Endothelial cell of umbilical vein (primary cell): ENCODE results near the gene TIPARP. TPM values are rescaled to one million over a fixed set of nuclear protein-coding genes. Genes with fewer than 3 reads are reported as not detected.

ENCODE experiments used
- BruUV-seq: library from RNA; stranded (reverse); fragments of 400-500 nt; replicated peaks from 2 replicates; lab custom pipeline; 2021; lab: Mats Ljungman, UMichigan
- CTCF ChIA-PET: fragments of 300-600, 350-600 bp; sonication (Branson Sonifier 250); formaldehyde crosslinking; loops from one replicate; lab custom pipeline; 2021; ENCODE audit warnings: antibody characterized with exemption, inconsistent platforms; lab: Charles Lee
- POLR2A ChIA-PET: fragments of 300-600, 350-600 bp; sonication (Branson Sonifier 250); formaldehyde crosslinking; loops from one replicate; lab custom pipeline; 2021; ENCODE audit warnings: antibody characterized with exemption, inconsistent platforms; lab: Charles Lee
- DNase-seq: peaks from one replicate; pipeline ENCODE4 v3.0.0-alpha.2; 2011; ENCODE audit warnings: low read depth, low spot score
- FAIRE-seq: peaks from 2 replicates; lab custom pipeline; 2011; peaks lifted over from hg19 to GRCh38; lab: Jason Lieb, UNC
- H2AFZ ChIP-seq: 2 replicates; pipeline ENCODE4 v1.6.0; 2012; ENCODE audit warnings: low read depth, low read length, control low read depth, inconsistent platforms
- H3K27ac ChIP-seq: 2 replicates; pipeline ENCODE4 v1.5.1; 2011; ENCODE audit warnings: low read depth, mild to moderate bottlenecking, control low read depth, low read length, moderate library complexity; ENCODE audit not compliant: insufficient read depth
- H3K27me3 ChIP-seq, 2 experiments: 2 replicates each; pipeline versions ENCODE4 v1.6.0 to v1.6.1; 2011; ENCODE audit warnings: low read length in 2 of 2, mixed read lengths in 1 of 2; ENCODE audit not compliant: control insufficient read depth in 2 of 2, insufficient read depth in 2 of 2
- H3K36me3 ChIP-seq, 2 experiments: 2 replicates in 1 of 2; 3 replicates in 1 of 2; pipeline ENCODE4 v1.5.1; 2011; ENCODE audit warnings: low read length in 2 of 2, mild to moderate bottlenecking in 1 of 2, moderate library complexity in 1 of 2; ENCODE audit not compliant: control insufficient read depth in 2 of 2, insufficient read depth in 2 of 2; ENCODE audit errors: extremely low read depth in 1 of 2
- H3K4me1 ChIP-seq: 3 replicates; pipeline ENCODE4 v1.5.1; 2011; ENCODE audit warnings: mild to moderate bottlenecking, low read length; ENCODE audit not compliant: control insufficient read depth, insufficient read depth; ENCODE audit errors: extremely low read depth
- H3K4me2 ChIP-seq: 2 replicates; pipeline ENCODE4 v1.6.1; 2011; ENCODE audit warnings: low read length, control low read depth, mixed read lengths; ENCODE audit not compliant: insufficient read depth
- H3K4me3 ChIP-seq, 3 experiments: fragments of 200-600 bp in 1 of 3; sonication (generic), shearing (Covaris generic) in 1 of 3; replicated peaks in 1 of 3; 2 replicates each; pipeline ENCODE4 v1.5.1; 2011 to 2016; ENCODE audit warnings: control low read depth in 3 of 3, low read length in 3 of 3, mild to moderate bottlenecking in 2 of 3, inconsistent platforms in 1 of 3, low read depth in 1 of 3, moderate library complexity in 1 of 3; ENCODE audit not compliant: insufficient read depth in 1 of 3
- H3K79me2 ChIP-seq: 2 replicates; pipeline ENCODE4 v1.6.0; 2012; ENCODE audit warnings: low read length, inconsistent platforms; ENCODE audit not compliant: control insufficient read depth, insufficient read depth
- H3K9ac ChIP-seq: replicated peaks from 2 replicates; pipeline ENCODE3; 2011; ENCODE audit warnings: low read length, control low read depth; ENCODE audit not compliant: insufficient read depth; ENCODE audit errors: extremely low read depth
- H3K9me1 ChIP-seq: replicated peaks from 3 replicates; pipeline ENCODE4 v1.6.0; 2011; ENCODE audit warnings: mild to moderate bottlenecking, low read length; ENCODE audit not compliant: control insufficient read depth, insufficient read depth; ENCODE audit errors: extremely low read depth
- H3K9me3 ChIP-seq: replicated peaks from 2 replicates; pipeline ENCODE4 v1.5.1; 2012; ENCODE audit warnings: low read length, inconsistent platforms; ENCODE audit not compliant: control insufficient read depth, insufficient read depth
- H4K20me1 ChIP-seq: replicated peaks from 2 replicates; pipeline ENCODE3; 2011; ENCODE audit warnings: mild to moderate bottlenecking, low read length; ENCODE audit not compliant: control insufficient read depth, insufficient read depth; ENCODE audit errors: extremely low read depth
- GATA2 ChIP-seq: IDR thresholded peaks from 2 replicates; pipeline ENCODE4 v1.7.0; 2011; ENCODE audit warnings: low read depth, mild to moderate bottlenecking, moderate library complexity, mixed read lengths, low read length; ENCODE audit not compliant: insufficient read length, insufficient read depth
- JUN ChIP-seq: IDR thresholded peaks from 2 replicates; pipeline ENCODE4 v1.6.1; 2011; ENCODE audit warnings: borderline replicate concordance, low read depth; ENCODE audit not compliant: insufficient read length, insufficient read depth
- MYC ChIP-seq: IDR thresholded peaks from one replicate; pipeline ENCODE4 v1.6.1; 2011; ENCODE audit warnings: mild to moderate bottlenecking, low read depth, low read length
- dilution Hi-C: fragments of 300-500 bp; cut with MboI; formaldehyde crosslinking; loops from one replicate; pipeline ENCODE4 v1.15.0; 2019; ENCODE audit warnings: low sequenced_read_pairs; ENCODE audit not compliant: extremely low pct_ligation_motif_present
- intact Hi-C: fragments of 100-400 bp; cut with micrococcal nuclease; formaldehyde crosslinking; loops from one replicate; pipeline ENCODE4 v1.10.0; 2022
- polyA plus RNA-seq, 4 experiments: library from polyadenylated mRNA; depleted of rRNA in 3 of 4; stranded (reverse) in 3 of 4; unstranded in 1 of 4; fragments of >200 nt; gene quantifications; 2 replicates each; pipeline versions ENCODE4 v1.2.1 to v1.2.3, GENCODE V29; 2011 to 2012; ENCODE audit warnings: missing spikeins in 1 of 4
- total RNA-seq: library from RNA; stranded (reverse); gene quantifications from 2 replicates; pipeline ENCODE4 v1.2.3, GENCODE V29; 2021
- TF ChIP-seq, protein P1 (sequence below), 2 donors: IDR thresholded peaks; 1 replicate in 1 of 2; 2 replicates in 1 of 2; pipeline ENCODE4 v1.5.1; 2011; ENCODE audit warnings: low read length in 2 of 2, mild to moderate bottlenecking in 2 of 2, moderate library complexity in 2 of 2, control low read depth in 1 of 2, inconsistent platforms in 1 of 2, low read depth in 1 of 2; ENCODE audit not compliant: insufficient read depth in 1 of 2; ENCODE audit errors: extremely low read depth in 1 of 2

TIPARP gene
- total and polyA plus RNA-seq, 2 donors (not counting 3 experiments of a cell fraction or from before 2014, with no cell fraction given) = 9.1 to 21.2 TPM

DNA sequence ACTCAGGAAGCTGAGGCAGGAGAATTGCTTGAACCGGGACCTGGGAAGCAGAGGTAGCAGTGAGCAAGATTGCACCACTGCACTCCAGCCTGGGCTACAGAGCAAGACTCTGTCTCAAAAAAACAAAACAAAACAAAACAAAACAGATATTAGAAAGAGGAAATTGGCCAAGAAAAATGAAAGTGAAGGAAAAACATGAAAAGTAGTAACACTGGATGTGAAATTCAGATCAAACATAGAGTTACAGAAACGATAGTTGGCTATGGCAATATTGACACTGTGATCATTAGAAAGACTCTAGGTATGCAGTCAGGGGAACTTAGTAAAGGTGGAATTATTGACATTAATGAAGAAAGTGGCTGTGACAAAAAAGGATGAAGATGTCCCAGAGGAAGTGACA, 13.2 kb upstream of the TIPARP start:
- no peaks in the 10 kb centered on the region for H3K9me3 ChIP-seq
- H3K27ac ChIP-seq = no peak overlapping the region
- H3K27me3 ChIP-seq = no peaks in the 10 kb centered on the region
- no peak for TF ChIP-seq GATA2
- no peaks in the 10 kb centered on the region for H3K9me1 ChIP-seq
- FAIRE-seq (no peak), DNase-seq (no peak)
- ChIA-PET POLR2A (no interaction called here), CTCF (no interaction called here)
- dilution Hi-C loops (no loop called here), intact Hi-C loops (no loop called here)
- H4K20me1 ChIP-seq = no peaks in the 10 kb centered on the region
- H3K36me3 ChIP-seq = no peaks in the 10 kb centered on the region
- no peak overlapping the region for H3K9ac ChIP-seq
- H3K4me3 ChIP-seq = no peak overlapping the region
- no TSS peak for BruUV-seq
- no peaks in the 10 kb centered on the region for H3K79me2 ChIP-seq
- no peak overlapping the region for H3K4me2 ChIP-seq
- no peak overlapping the region for H2AFZ ChIP-seq
- peaks cover 17% of the 10 kb centered on the region for H3K4me1 ChIP-seq

DNA sequence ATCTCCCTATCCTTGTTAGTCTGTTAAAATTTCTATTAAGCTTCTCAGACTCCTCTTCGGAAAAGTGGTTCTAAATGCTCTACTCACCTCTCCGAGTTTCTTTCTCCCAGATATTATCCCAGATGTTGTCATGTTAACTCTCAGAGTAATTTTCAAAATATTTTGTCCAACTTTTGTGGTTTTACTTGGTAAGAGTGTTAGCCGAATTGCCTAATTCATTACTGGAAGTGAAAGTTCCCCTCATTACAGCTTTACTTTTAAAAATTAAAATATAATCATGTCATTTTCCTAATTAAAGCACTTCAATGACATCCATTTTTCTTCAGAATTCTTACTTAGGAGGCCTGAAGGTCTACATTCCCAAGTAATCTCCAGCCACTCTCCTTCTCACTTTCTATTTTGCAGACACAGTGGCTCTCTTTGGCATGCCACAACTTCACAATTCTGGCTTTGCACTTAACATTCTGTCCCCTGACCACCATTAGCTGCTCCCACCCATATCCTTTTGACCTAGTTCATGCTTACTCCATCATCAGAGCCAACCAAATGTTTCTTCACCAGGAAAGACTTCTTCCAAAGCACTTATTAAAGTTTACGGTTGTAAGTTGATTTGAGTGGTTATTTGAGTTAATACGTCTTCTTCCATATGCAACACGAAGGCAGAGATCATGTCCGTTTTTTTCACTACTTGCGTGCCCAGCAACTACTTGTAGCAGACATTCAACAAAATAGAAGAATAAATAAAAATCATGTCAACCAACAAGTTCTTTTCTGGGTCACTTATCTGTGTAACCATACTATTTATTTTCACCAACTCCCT, 10.2 kb upstream of the TIPARP start:
- no peaks in the 10 kb centered on the region for H3K9me3 ChIP-seq
- TF ChIP-seq JUN = no peak
- TF ChIP-seq, protein P1, sequence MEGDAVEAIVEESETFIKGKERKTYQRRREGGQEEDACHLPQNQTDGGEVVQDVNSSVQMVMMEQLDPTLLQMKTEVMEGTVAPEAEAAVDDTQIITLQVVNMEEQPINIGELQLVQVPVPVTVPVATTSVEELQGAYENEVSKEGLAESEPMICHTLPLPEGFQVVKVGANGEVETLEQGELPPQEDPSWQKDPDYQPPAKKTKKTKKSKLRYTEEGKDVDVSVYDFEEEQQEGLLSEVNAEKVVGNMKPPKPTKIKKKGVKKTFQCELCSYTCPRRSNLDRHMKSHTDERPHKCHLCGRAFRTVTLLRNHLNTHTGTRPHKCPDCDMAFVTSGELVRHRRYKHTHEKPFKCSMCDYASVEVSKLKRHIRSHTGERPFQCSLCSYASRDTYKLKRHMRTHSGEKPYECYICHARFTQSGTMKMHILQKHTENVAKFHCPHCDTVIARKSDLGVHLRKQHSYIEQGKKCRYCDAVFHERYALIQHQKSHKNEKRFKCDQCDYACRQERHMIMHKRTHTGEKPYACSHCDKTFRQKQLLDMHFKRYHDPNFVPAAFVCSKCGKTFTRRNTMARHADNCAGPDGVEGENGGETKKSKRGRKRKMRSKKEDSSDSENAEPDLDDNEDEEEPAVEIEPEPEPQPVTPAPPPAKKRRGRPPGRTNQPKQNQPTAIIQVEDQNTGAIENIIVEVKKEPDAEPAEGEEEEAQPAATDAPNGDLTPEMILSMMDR (IDR thresholded peaks at IDR 0.05; ENCODE audit: extremely low read depth in 1 of 2, insufficient read depth in 1 of 2, low read depth in 1 of 2, low read length in 2 of 2) = no peak
- no peak for TF ChIP-seq MYC
- peaks cover 17% of the 10 kb centered on the region for H3K4me1 ChIP-seq
- peak overlapping the region; percentile 34 for H2AFZ ChIP-seq
- CTCF ChIA-PET = interaction anchor here (0.8 to 1.4 kb wide), 3 partner anchors 9 to 425 kb away, joined by 4 read pairs; no protein-coding TSS in a partner anchor
- no peak overlapping the region for H3K27ac ChIP-seq
- H3K79me2 ChIP-seq = no peaks in the 10 kb centered on the region
- peak; percentile 65 for DNase-seq
- H3K9me1 ChIP-seq = no peaks in the 10 kb centered on the region
- intact Hi-C loops (no loop called here), dilution Hi-C loops (no loop called here)
- POLR2A ChIA-PET = no interaction called here
- H3K4me3 ChIP-seq = no peak overlapping the region
- no peaks in the 10 kb centered on the region for H3K36me3 ChIP-seq
- H3K9ac ChIP-seq = no peak overlapping the region
- BruUV-seq = no TSS peak
- no peaks in the 10 kb centered on the region for H4K20me1 ChIP-seq
- H3K27me3 ChIP-seq = no peaks in the 10 kb centered on the region
- peak overlapping the region; percentile 58 for H3K4me2 ChIP-seq
- FAIRE-seq = no peak
